GM03348 (cell line): Measurements from ENCODE around the gene IDH2.
A peak's percentile ranks its signal among the peaks of the same experiment; 100 is the strongest.

Experiments
- DNase-seq: peaks from one replicate; pipeline ENCODE4 v3.0.0; 2012; ENCODE audit warnings: low spot score

IDH2 gene

DNA sequence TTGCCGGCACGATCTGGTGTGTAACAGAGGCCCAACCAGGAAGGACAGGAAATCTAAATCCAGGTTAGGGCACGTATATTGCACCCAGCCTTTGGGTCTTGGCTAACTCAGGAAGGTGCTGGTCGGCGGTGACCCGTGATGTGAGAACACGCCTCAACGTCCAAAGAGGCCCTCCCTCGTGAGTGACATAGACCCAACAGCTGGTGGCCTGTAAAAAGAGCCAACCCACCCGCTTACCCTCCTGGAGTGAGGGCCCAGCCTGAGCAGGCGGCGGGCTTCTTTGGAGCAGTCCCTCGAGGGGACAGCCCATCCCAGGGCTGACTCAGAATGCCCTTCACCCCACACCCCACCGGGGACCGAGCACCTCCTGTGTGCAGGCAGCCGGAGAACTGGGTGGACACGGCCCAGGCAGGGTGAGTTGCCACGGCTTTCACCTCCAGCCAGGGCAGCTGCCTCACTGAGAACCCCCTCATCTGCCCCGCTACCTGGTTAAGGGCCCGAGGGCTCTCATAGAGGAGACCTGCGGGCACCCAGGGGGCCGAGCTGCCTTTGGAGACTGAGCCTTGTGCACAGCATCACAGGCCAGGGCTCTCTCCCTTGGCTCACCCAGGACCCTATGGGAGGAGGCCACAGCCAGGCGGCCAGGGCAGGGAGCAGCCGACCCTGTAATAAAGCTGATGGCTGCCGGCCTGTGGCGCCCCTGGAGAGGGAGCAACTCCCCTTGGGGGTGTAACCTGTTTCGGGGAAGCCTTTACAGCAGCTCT, 59.3 kb downstream of the IDH2 start:
- DNase-seq: no peak

GRCh38 chr15:90042356-90042755, 59.9 kb downstream of the IDH2 start:
- DNase-seq: no peak

GRCh38 chr15:90040618-90041017, 61.6 kb downstream of the IDH2 start:
- no peak for DNase-seq

DNA sequence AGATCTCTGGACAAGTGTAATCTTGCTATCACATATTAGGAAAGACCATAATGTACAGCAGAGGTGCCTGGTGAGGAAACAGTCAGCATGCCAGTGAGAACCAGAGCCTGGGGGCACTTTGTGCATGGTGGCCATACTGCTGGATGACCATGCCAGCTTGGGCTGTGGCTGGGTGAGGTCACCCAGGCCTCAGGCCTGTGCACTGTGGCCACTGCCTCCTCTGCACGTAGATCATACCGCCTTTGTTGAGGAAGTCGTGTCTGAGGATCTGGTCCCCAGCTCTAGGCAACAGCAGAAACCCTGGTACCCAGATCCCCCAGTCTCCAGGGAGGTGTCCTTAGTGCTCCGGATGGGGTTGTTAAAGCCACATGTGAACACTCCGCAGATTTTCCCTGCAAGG, 62.3 kb downstream of the IDH2 start:
- DNase-seq: no peak

- DNase-seq: no peak
Measured at GRCh38 chr15:90038632-90039095, 63.6 kb downstream of the IDH2 start.

- DNase-seq: no peak
Measured at GRCh38 chr15:90037961-90038631, 64.2 kb downstream of the IDH2 start.

GRCh38 chr15:90037511-90037860, 64.8 kb downstream of the IDH2 start:
- peak; percentile 85 for DNase-seq

- no peak for DNase-seq
Measured at GRCh38 chr15:90036806-90037510, 65.3 kb downstream of the IDH2 start.

DNA sequence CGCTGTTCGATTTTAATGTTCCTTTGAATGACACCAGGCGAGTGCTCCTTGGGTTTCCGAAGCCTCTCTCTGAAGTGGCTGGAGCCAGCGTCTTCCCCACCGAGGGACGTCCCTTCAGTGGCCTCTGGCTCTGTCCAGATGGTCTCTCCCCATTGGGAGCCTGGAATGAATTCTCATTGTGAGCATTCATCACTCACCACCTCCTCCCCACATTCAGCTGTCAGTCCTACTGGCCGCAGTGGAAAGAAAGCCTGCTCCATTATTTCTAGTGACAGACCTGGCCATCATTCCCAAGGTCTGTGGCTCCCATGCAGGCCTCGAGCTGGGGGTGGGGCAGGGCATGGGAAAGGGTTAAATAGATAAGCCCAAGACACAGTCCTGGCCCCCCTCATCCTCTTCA, 65.9 kb downstream of the IDH2 start:
- DNase-seq: no peak

- no peak for DNase-seq
Measured at GRCh38 chr15:90035840-90036230, 66.4 kb downstream of the IDH2 start.

DNA sequence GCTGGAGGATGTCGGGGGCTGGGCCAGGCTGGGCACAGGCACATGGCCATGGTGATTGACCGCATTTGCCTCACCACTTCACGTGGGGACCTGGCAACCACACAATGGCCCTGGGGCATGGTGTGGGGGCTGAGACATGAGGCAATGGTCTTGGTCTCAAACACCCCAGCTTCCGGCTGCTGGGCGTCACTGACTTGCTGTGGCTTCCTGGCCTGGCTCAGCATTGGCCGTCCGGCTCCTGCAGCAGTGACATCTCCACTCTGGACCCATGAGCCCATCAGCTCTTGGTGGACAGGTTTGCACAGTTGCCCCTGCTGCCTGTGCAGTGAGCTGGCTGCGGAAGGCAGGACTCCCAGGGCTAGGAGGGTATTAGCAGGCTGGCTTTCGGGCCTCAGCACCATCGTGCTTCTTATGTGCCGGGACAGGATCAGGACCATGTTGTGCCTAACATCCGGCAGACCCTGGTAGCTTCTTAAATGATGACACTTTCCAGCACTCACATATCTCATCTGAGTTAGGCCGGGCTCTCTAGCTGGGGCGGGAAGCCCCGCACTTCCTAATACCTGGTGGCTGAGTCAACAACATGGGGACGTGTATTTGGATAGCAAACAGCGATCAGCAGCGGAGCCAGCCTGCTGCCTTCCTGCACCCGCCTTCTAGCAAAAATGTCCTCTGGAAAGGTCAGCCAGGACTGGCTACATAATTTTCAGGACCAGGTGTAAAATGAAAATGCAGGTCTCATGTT, 67.0 kb downstream of the IDH2 start:
- no peak for DNase-seq

DNA sequence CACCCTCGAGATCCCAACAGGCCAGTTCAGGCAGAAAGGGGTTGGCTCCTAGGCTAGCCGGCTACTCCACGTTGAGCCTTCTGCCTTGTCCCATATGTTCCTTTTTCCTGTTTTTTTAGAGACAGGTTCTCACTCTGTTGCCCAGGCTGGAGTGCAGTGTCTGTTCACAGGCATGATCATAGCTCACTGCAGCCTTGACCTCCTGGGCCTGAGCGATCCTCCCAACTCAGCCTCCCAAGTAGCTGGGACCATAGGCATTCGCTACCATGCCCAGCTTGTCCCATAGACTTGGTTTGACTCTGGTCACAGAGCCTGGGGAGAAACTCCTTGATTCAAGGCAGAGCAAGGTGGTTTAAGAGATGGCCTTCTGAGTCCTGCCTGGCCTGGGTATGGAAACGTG, 68.8 kb downstream of the IDH2 start:
- DNase-seq: no peak
